DND-41 (cell line): ENCODE measurements around the gene OR52A1.

ENCODE experiments used
- ATAC-seq: fragments of 200-7000 bp; cut with Tn5 transposase; 3 replicates; pipeline ENCODE4 v1.9.1; 2021; ENCODE audit warnings: low read depth; ENCODE audit not compliant: insufficient read depth
- DNase-seq: peaks from one replicate; pipeline ENCODE4 v3.0.0-alpha.2; 2020
- H2AFZ ChIP-seq: 2 replicates; pipeline ENCODE4 v1.6.0; 2012; ENCODE audit warnings: low read depth, low read length
- H3K27ac ChIP-seq: 2 replicates; pipeline ENCODE4 v1.5.1; 2012; ENCODE audit warnings: low read length, inconsistent platforms
- H3K27me3 ChIP-seq: fragments of 200-600 bp; sonication (generic); 2 replicates; pipeline ENCODE4 v1.6.0; 2012; ENCODE audit warnings: low read length, mild to moderate bottlenecking, inconsistent platforms; ENCODE audit not compliant: insufficient read depth, poor library complexity
- H3K36me3 ChIP-seq: 2 replicates; pipeline ENCODE4 v1.5.1; 2012; ENCODE audit warnings: low read length, inconsistent platforms; ENCODE audit not compliant: insufficient read depth
- H3K4me1 ChIP-seq: 2 replicates; pipeline ENCODE4 v1.5.1; 2012; ENCODE audit warnings: mild to moderate bottlenecking, low read length; ENCODE audit not compliant: insufficient read depth
- H3K4me2 ChIP-seq: 2 replicates; pipeline ENCODE4 v1.6.0; 2012; ENCODE audit warnings: mild to moderate bottlenecking, moderate library complexity, low read length, inconsistent platforms; ENCODE audit not compliant: insufficient read depth
- H3K4me3 ChIP-seq, 2 experiments: fragments of 200-600 bp in 1 of 2; shearing (Covaris generic) in 1 of 2; 2 replicates each; pipeline ENCODE4 v1.5.1; 2012 to 2016; ENCODE audit warnings: inconsistent platforms in 2 of 2, low read length in 2 of 2, mild to moderate bottlenecking in 2 of 2, low read depth in 1 of 2, moderate library complexity in 1 of 2
- H3K79me2 ChIP-seq: 2 replicates; pipeline ENCODE4 v1.6.0; 2012; ENCODE audit warnings: low read length, inconsistent platforms; ENCODE audit not compliant: insufficient read depth
- H3K9ac ChIP-seq: 2 replicates; pipeline ENCODE4 v1.6.0; 2012; ENCODE audit warnings: low read depth, mild to moderate bottlenecking, inconsistent platforms, low read length, moderate library complexity
- H3K9me3 ChIP-seq: 2 replicates; pipeline ENCODE4 v1.5.1; 2012; ENCODE audit warnings: low read length, moderate library complexity, mild to moderate bottlenecking, inconsistent platforms; ENCODE audit not compliant: insufficient read depth, severe bottlenecking
- H4K20me1 ChIP-seq: 2 replicates; pipeline ENCODE4 v1.6.0; 2012; ENCODE audit warnings: low read length; ENCODE audit not compliant: insufficient read depth
- CTCF ChIP-seq: IDR thresholded peaks from 2 replicates; pipeline ENCODE4 v1.5.1; 2012; ENCODE audit warnings: borderline replicate concordance, low read length, moderate library complexity, mild to moderate bottlenecking; ENCODE audit not compliant: poor library complexity, severe bottlenecking; ENCODE audit errors: extremely low read depth
- EZH2 ChIP-seq: IDR thresholded peaks from 3 replicates; pipeline ENCODE4 v1.6.1; 2012; ENCODE audit warnings: borderline replicate concordance, low read depth, mild to moderate bottlenecking, moderate library complexity, low read length, inconsistent platforms; ENCODE audit not compliant: severe bottlenecking

Gene OR52A1

GRCh38 chr11:5107285-5107684, 47.3 kb downstream of the OR52A1 start:
- no peak overlapping the region for H3K4me3 ChIP-seq
- no peaks in the 10 kb centered on the region for H3K4me1 ChIP-seq
- H4K20me1 ChIP-seq = no peaks in the 10 kb centered on the region
- H2AFZ ChIP-seq = no peak overlapping the region
- H3K9me3 ChIP-seq = no peaks in the 10 kb centered on the region
- H3K79me2 ChIP-seq = no peaks in the 10 kb centered on the region
- ATAC-seq (no peak), DNase-seq (no peak)
- no peak overlapping the region for H3K9ac ChIP-seq
- H3K27ac ChIP-seq = no peak overlapping the region
- TF ChIP-seq EZH2 = no peak
- TF ChIP-seq CTCF = no peak
- H3K4me2 ChIP-seq = no peak overlapping the region
- peaks cover 3% of the 10 kb centered on the region for H3K27me3 ChIP-seq
- no peaks in the 10 kb centered on the region for H3K36me3 ChIP-seq

GRCh38 chr11:5103066-5103465, 51.5 kb downstream of the OR52A1 start:
- ATAC-seq (no peak), DNase-seq (no peak)
- Histone ChIP-seq H4K20me1 (no peaks in the 10 kb centered on the region), H3K9me3 (no peaks in the 10 kb centered on the region), H3K27me3 (peaks cover 7% of the 10 kb centered on the region), H3K27ac (no peak overlapping the region), H3K4me2 (no peak overlapping the region), H3K79me2 (no peaks in the 10 kb centered on the region), H3K9ac (no peak overlapping the region), H2AFZ (no peak overlapping the region), H3K36me3 (no peaks in the 10 kb centered on the region), H3K4me1 (no peaks in the 10 kb centered on the region), H3K4me3 (no peak overlapping the region)
- TF ChIP-seq EZH2 = no peak
- TF ChIP-seq CTCF = no peak

- no peaks in the 10 kb centered on the region for H3K9me3 ChIP-seq
- H4K20me1 ChIP-seq = no peaks in the 10 kb centered on the region
- H3K4me2 ChIP-seq = no peak overlapping the region
- H3K4me1 ChIP-seq = no peaks in the 10 kb centered on the region
- no peak overlapping the region for H3K4me3 ChIP-seq
- no peak overlapping the region for H3K27ac ChIP-seq
- H3K79me2 ChIP-seq = no peaks in the 10 kb centered on the region
- H3K27me3 ChIP-seq = peaks cover 7% of the 10 kb centered on the region
- ATAC-seq (no peak), DNase-seq (no peak)
- TF ChIP-seq EZH2 (no peak), CTCF (no peak)
- H3K9ac ChIP-seq = no peak overlapping the region
- no peak overlapping the region for H2AFZ ChIP-seq
- no peaks in the 10 kb centered on the region for H3K36me3 ChIP-seq
Measured at GRCh38 chr11:5102246-5102645, 52.3 kb downstream of the OR52A1 start.

DNA sequence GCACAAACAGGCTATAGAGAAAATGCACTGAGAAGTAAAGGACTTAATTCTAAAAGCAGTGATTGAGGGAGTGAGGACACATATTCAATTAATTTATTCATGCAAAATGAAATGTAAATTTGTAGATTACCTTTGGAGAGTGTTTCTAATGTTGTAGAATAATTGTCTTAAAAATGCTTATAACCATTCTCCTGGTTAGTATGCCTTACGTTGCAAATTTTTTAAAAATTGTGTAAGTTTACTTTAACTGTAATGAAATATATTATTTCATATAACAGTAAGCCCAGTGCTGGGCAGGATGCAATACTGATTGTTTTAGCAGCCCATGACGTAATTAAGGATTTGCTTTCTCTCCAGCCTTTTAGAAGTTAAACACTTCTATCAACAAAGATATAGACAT, 58.5 kb downstream of the OR52A1 start:
- TF ChIP-seq CTCF = no peak
- no peak for TF ChIP-seq EZH2
- no peaks in the 10 kb centered on the region for H3K9me3 ChIP-seq

More for the DNA sequence above, 58.5 kb downstream of the OR52A1 start:
- H3K36me3 ChIP-seq = no peaks in the 10 kb centered on the region
- no peaks in the 10 kb centered on the region for H3K79me2 ChIP-seq
- ATAC-seq = no peak
- no peak overlapping the region for H3K27ac ChIP-seq
- H3K4me3 ChIP-seq = no peak overlapping the region
- no peak overlapping the region for H3K4me2 ChIP-seq
- H3K4me1 ChIP-seq = no peaks in the 10 kb centered on the region
- H2AFZ ChIP-seq = no peak overlapping the region
- DNase-seq = no peak
- peaks cover 4% of the 10 kb centered on the region for H3K27me3 ChIP-seq
- no peaks in the 10 kb centered on the region for H4K20me1 ChIP-seq
- no peak overlapping the region for H3K9ac ChIP-seq
